Measurements from ENCODE around the gene GPR55.

GPR55 gene

GRCh38 chr2:230893841-230894781, 30.9 kb downstream of the GPR55 start:
- Histone ChIP-seq H3K27me3 (replicated peaks; ENCODE audit: control insufficient read depth, insufficient read depth, low read length) (peaks cover 65% of the 10 kb centered on the region), H3K9ac (ENCODE audit: low read length) (no peak overlapping the region), H3K9me3 (ENCODE audit: control insufficient read depth, low read length) (peaks cover 8% of the 10 kb centered on the region), H3K4me3 (ENCODE audit: low read length) (no peak overlapping the region), H3K36me3 (ENCODE audit: control insufficient read depth, insufficient read depth, low read length, severe bottlenecking) (no peaks in the 10 kb centered on the region), H3K4me1 (ENCODE audit: control insufficient read depth, insufficient read depth, low read length) (no peaks in the 10 kb centered on the region)
- DNase-seq (ENCODE audit: low read depth), result no peak

GRCh38 chr2:230893338-230893737, 31.7 kb downstream of the GPR55 start:
- Histone ChIP-seq H3K4me3 (ENCODE audit: low read length) (no peak overlapping the region), H3K9ac (ENCODE audit: low read length) (no peak overlapping the region), H3K27me3 (replicated peaks; ENCODE audit: control insufficient read depth, insufficient read depth, low read length) (peaks cover 63% of the 10 kb centered on the region), H3K9me3 (ENCODE audit: control insufficient read depth, low read length) (peaks cover 8% of the 10 kb centered on the region), H3K36me3 (ENCODE audit: control insufficient read depth, insufficient read depth, low read length, severe bottlenecking) (no peaks in the 10 kb centered on the region), H3K4me1 (ENCODE audit: control insufficient read depth, insufficient read depth, low read length) (no peaks in the 10 kb centered on the region)
- DNase-seq (ENCODE audit: low read depth), result no peak

- DNase-seq (ENCODE audit: low read depth), result no peak
Measured at GRCh38 chr2:230891509-230891908, 33.5 kb downstream of the GPR55 start.

GRCh38 chr2:230891064-230891463, 34.0 kb downstream of the GPR55 start:
- H3K9me3 ChIP-seq (ENCODE audit: control insufficient read depth, low read length), result peaks cover 8% of the 10 kb centered on the region
- no peak overlapping the region for H3K4me3 ChIP-seq (ENCODE audit: low read length)
- H3K4me1 ChIP-seq (ENCODE audit: control insufficient read depth, insufficient read depth, low read length), result no peaks in the 10 kb centered on the region

More at GRCh38 chr2:230891509-230891908, 33.5 kb downstream of the GPR55 start:
- Histone ChIP-seq H3K4me3 (ENCODE audit: low read length) (no peak overlapping the region), H3K4me1 (ENCODE audit: control insufficient read depth, insufficient read depth, low read length) (no peaks in the 10 kb centered on the region), H3K27me3 (replicated peaks; ENCODE audit: control insufficient read depth, insufficient read depth, low read length) (peaks cover 47% of the 10 kb centered on the region), H3K9ac (ENCODE audit: low read length) (no peak overlapping the region), H3K9me3 (ENCODE audit: control insufficient read depth, low read length) (peaks cover 8% of the 10 kb centered on the region), H3K36me3 (ENCODE audit: control insufficient read depth, insufficient read depth, low read length, severe bottlenecking) (no peaks in the 10 kb centered on the region)

GRCh38 chr2:230890646-230891045, 34.4 kb downstream of the GPR55 start:
- no peaks in the 10 kb centered on the region for H3K36me3 ChIP-seq (ENCODE audit: control insufficient read depth, insufficient read depth, low read length, severe bottlenecking)
- no peak for DNase-seq (ENCODE audit: low read depth)

More at GRCh38 chr2:230891064-230891463, 34.0 kb downstream of the GPR55 start:
- Histone ChIP-seq H3K9ac (ENCODE audit: low read length) (no peak overlapping the region), H3K27me3 (replicated peaks; ENCODE audit: control insufficient read depth, insufficient read depth, low read length) (peaks cover 47% of the 10 kb centered on the region), H3K36me3 (ENCODE audit: control insufficient read depth, insufficient read depth, low read length, severe bottlenecking) (no peaks in the 10 kb centered on the region)
- DNase-seq (ENCODE audit: low read depth), result no peak

GRCh38 chr2:230889911-230890601, 35.0 kb downstream of the GPR55 start:
- H3K4me3 ChIP-seq (ENCODE audit: low read length), result no peak overlapping the region
- H3K4me1 ChIP-seq (ENCODE audit: control insufficient read depth, insufficient read depth, low read length), result no peaks in the 10 kb centered on the region
- H3K36me3 ChIP-seq (ENCODE audit: control insufficient read depth, insufficient read depth, low read length, severe bottlenecking), result no peaks in the 10 kb centered on the region
- DNase-seq (ENCODE audit: low read depth), result no peak
- no peak overlapping the region for H3K9ac ChIP-seq (ENCODE audit: low read length)
- H3K27me3 ChIP-seq (replicated peaks; ENCODE audit: control insufficient read depth, insufficient read depth, low read length), result peaks cover 39% of the 10 kb centered on the region
- H3K9me3 ChIP-seq (ENCODE audit: control insufficient read depth, low read length), result peaks cover 8% of the 10 kb centered on the region

More at GRCh38 chr2:230890646-230891045, 34.4 kb downstream of the GPR55 start:
- Histone ChIP-seq H3K9me3 (ENCODE audit: control insufficient read depth, low read length) (peaks cover 8% of the 10 kb centered on the region), H3K27me3 (replicated peaks; ENCODE audit: control insufficient read depth, insufficient read depth, low read length) (peaks cover 43% of the 10 kb centered on the region), H3K4me1 (ENCODE audit: control insufficient read depth, insufficient read depth, low read length) (no peaks in the 10 kb centered on the region), H3K9ac (ENCODE audit: low read length) (no peak overlapping the region), H3K4me3 (ENCODE audit: low read length) (no peak overlapping the region)

GRCh38 chr2:230888824-230889400, 36.1 kb downstream of the GPR55 start:
- Histone ChIP-seq H3K27me3 (replicated peaks; ENCODE audit: control insufficient read depth, insufficient read depth, low read length) (peaks cover 39% of the 10 kb centered on the region), H3K9me3 (ENCODE audit: control insufficient read depth, low read length) (peaks cover 8% of the 10 kb centered on the region), H3K36me3 (ENCODE audit: control insufficient read depth, insufficient read depth, low read length, severe bottlenecking) (no peaks in the 10 kb centered on the region), H3K4me3 (ENCODE audit: low read length) (no peak overlapping the region), H3K9ac (ENCODE audit: low read length) (no peak overlapping the region), H3K4me1 (ENCODE audit: control insufficient read depth, insufficient read depth, low read length) (no peaks in the 10 kb centered on the region)
- DNase-seq (ENCODE audit: low read depth), result no peak

- Histone ChIP-seq H3K36me3 (ENCODE audit: control insufficient read depth, insufficient read depth, low read length, severe bottlenecking) (no peaks in the 10 kb centered on the region), H3K9me3 (ENCODE audit: control insufficient read depth, low read length) (peaks cover 3% of the 10 kb centered on the region), H3K27me3 (replicated peaks; ENCODE audit: control insufficient read depth, insufficient read depth, low read length) (peaks cover 28% of the 10 kb centered on the region), H3K4me1 (ENCODE audit: control insufficient read depth, insufficient read depth, low read length) (no peaks in the 10 kb centered on the region), H3K4me3 (ENCODE audit: low read length) (no peak overlapping the region), H3K9ac (ENCODE audit: low read length) (no peak overlapping the region)
- DNase-seq (ENCODE audit: low read depth), result no peak
Measured at GRCh38 chr2:230887342-230887741, 37.7 kb downstream of the GPR55 start.

GRCh38 chr2:230886671-230887071, 38.4 kb downstream of the GPR55 start:
- H3K9me3 ChIP-seq (ENCODE audit: control insufficient read depth, low read length), result no peaks in the 10 kb centered on the region
- no peak for DNase-seq (ENCODE audit: low read depth)
- peaks cover 24% of the 10 kb centered on the region for H3K27me3 ChIP-seq (replicated peaks; ENCODE audit: control insufficient read depth, insufficient read depth, low read length)
- no peak overlapping the region for H3K4me3 ChIP-seq (ENCODE audit: low read length)
- H3K9ac ChIP-seq (ENCODE audit: low read length), result no peak overlapping the region
- no peaks in the 10 kb centered on the region for H3K4me1 ChIP-seq (ENCODE audit: control insufficient read depth, insufficient read depth, low read length)
- H3K36me3 ChIP-seq (ENCODE audit: control insufficient read depth, insufficient read depth, low read length, severe bottlenecking), result no peaks in the 10 kb centered on the region

- Histone ChIP-seq H3K9ac (ENCODE audit: low read length) (no peak overlapping the region), H3K27me3 (replicated peaks; ENCODE audit: control insufficient read depth, insufficient read depth, low read length) (peaks cover 23% of the 10 kb centered on the region), H3K4me1 (ENCODE audit: control insufficient read depth, insufficient read depth, low read length) (no peaks in the 10 kb centered on the region), H3K36me3 (ENCODE audit: control insufficient read depth, insufficient read depth, low read length, severe bottlenecking) (no peaks in the 10 kb centered on the region), H3K9me3 (ENCODE audit: control insufficient read depth, low read length) (no peaks in the 10 kb centered on the region), H3K4me3 (ENCODE audit: low read length) (no peak overlapping the region)
- no peak for DNase-seq (ENCODE audit: low read depth)
Measured at GRCh38 chr2:230886206-230886605, 38.8 kb downstream of the GPR55 start.
